Measurements from ENCODE around the gene GLCCI1. TPM values are rescaled to one million over a fixed set of nuclear protein-coding genes. Genes with fewer than 3 reads are reported as not detected.
"Not testable (repeated sequence)": the region's sequence is repeated elsewhere in the genome, so short reads cannot be mapped to it uniquely, and the experiment has no call there.

The GLCCI1 gene
- total and polyA plus RNA-seq, 2 donors, result 5.0 to 33.4 TPM

DNA sequence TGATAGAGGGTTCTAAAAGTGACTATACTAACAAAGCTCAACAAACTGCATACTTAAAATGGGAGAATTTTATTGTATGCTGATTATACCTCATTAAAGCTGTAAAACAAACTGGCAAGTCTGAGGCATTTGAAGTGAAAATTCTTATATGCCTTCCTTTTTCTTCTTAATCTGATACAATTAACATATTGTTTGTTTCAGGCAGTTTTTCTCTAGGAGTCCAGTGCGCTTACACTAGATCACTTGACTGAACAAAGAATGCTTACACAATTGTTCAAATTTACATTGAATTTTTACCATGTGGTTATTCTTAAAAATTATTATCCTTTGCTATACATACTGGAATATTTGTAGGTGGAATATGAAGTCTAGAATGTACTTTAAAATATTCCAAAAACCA, 89.0 kb downstream of the GLCCI1 start:
- Histone ChIP-seq H3K4me1 (ENCODE audit: insufficient read depth) (no peaks in the 10 kb centered on the region), H3K4me3 (ENCODE audit: low read depth, low read length) (no peak overlapping the region), H3K36me3 (ENCODE audit: insufficient read depth) (no peaks in the 10 kb centered on the region), H3K27ac (ENCODE audit: low read depth) (no peak overlapping the region)
- no peak for DNase-seq (ENCODE audit: extremely low spot score)
- WGBS, result 96% methylated on average over 1 of the region's 1 CpG

DNA sequence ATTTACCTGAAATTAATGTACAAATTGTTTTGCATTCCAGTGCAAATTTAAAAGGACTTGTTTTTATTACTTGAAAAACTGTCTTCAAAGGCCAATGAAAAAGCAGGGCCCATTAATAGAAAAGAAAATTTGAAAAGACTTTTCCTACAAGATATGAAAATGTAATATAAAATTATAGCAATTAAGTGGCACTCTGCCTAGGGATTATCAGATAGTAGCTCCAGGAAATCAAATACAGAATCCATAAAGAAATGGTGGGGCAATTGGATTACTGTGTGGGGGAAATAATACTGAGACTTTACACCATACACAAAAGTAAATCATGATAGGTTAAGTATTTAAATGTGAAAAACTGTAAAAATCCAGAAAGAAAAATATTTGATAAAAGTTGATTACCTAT, 89.7 kb downstream of the GLCCI1 start:
- peaks cover 2% of the 10 kb centered on the region for H3K36me3 ChIP-seq (ENCODE audit: insufficient read depth)
- H3K4me1 ChIP-seq (ENCODE audit: insufficient read depth), result no peaks in the 10 kb centered on the region
- no peak overlapping the region for H3K4me3 ChIP-seq (ENCODE audit: low read depth, low read length)
- no peak for DNase-seq (ENCODE audit: extremely low spot score)
- H3K27ac ChIP-seq (ENCODE audit: low read depth), result no peak overlapping the region

DNA sequence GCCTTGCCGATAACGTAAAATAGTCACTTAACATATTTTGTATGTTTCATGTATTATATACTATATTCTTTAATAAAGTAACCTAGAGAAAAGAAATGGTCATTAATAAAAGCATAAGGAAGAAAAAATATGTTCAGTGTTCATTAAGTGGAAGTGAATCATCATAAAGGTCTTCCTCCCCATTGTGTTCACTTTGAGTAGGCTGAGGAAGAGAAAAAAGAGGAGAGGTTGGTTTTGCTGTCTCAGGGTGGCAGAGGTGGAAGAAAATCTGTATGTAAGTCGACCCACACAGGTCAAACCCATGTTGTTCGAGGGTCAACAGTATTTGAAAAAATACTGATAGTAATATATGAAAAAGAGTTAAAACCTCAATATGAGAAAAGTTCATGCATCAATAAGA, 90.3 kb downstream of the GLCCI1 start:
- H3K36me3 ChIP-seq (ENCODE audit: insufficient read depth), result peaks cover 2% of the 10 kb centered on the region

DNA sequence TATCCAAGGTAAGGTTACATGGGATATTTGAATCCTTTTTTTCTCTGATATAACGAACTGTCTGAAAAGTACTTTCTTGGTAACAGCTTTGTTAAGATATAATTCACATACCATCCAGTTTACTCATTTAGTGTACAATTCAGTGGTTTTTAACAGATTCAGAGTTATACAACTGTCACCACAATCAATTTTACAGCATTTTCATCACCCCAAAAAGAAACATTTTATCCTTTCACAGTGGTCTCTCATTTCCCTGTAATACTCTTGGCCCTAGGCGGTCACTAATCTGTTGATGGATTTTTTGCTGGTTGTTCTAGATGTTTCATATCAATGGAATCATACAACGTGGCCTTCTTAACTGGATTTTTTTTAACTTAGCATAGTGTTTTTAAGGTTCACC, 91.6 kb downstream of the GLCCI1 start:
- H3K36me3 ChIP-seq (ENCODE audit: insufficient read depth), result peaks cover 2% of the 10 kb centered on the region
- no peak overlapping the region for H3K27ac ChIP-seq (ENCODE audit: low read depth)
- H3K4me1 ChIP-seq (ENCODE audit: insufficient read depth), result no peaks in the 10 kb centered on the region
- DNase-seq (ENCODE audit: extremely low spot score), result no peak
- 91% methylated on average over 3 of the region's 3 CpGs for WGBS
- no peak overlapping the region for H3K4me3 ChIP-seq (ENCODE audit: low read depth, low read length)

More for the DNA sequence above, 90.3 kb downstream of the GLCCI1 start:
- no peak overlapping the region for H3K27ac ChIP-seq (ENCODE audit: low read depth)
- H3K4me3 ChIP-seq (ENCODE audit: low read depth, low read length), result no peak overlapping the region
- DNase-seq (ENCODE audit: extremely low spot score), result no peak
- WGBS, result 94% methylated on average over 4 of the region's 4 CpGs
- no peaks in the 10 kb centered on the region for H3K4me1 ChIP-seq (ENCODE audit: insufficient read depth)

DNA sequence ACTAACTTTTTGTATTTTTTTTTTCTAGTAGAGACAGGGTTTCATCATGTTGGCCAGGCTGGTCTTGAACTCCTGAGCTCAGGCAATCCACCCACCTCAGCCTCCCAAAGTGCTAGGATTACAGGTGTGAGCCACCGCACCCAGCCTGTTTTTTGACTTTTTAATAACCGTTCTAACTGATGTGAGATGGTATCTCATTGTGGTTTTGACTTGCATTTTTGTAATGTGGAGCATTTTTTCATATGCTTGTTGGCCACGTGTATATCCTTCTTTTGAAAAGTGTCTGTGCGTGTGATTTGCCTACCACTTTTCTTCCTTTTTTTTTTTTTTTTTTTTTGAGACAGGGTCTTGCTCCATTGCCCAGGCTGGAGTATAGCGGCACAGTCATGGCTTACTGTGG, 94.7 kb downstream of the GLCCI1 start:
- not testable (repeated sequence) for H3K36me3 ChIP-seq (ENCODE audit: insufficient read depth); H3K27ac ChIP-seq (ENCODE audit: low read depth); H3K4me3 ChIP-seq (ENCODE audit: low read depth, low read length); H3K4me1 ChIP-seq (ENCODE audit: insufficient read depth); DNase-seq (ENCODE audit: extremely low spot score)
- 90% methylated on average over 5 of the region's 5 CpGs for WGBS

DNA sequence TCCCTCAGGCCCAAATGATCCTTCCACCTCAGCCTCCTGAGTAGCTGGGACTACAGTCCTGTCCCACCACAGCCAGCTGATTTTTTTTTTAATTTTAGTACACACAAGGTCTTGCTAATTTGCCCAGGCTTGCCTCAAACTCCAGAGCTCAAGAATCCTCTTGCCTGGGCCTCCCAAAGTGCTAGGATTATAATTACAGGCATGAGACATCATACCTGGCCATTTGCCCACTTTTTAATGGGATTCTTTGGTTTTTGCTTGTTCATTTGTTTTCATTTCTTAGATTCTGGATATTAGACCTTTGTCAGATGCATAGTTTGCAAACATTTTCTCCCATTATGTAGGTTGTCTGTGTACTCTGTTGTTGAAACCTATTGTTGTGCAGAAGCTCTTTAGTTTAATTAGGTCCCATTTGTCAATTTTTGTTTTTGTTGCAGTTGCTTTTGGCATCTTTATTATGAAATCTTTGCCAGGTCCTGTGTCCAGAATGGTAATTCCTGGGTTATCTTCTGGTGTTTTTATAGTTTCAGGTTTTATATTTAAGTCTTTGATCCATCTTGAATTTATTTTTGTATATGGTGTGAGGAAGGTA, 95.2 kb downstream of the GLCCI1 start:
- no peak for DNase-seq (ENCODE audit: extremely low spot score)
- no peaks in the 10 kb centered on the region for H3K4me1 ChIP-seq (ENCODE audit: insufficient read depth)
- H3K4me3 ChIP-seq (ENCODE audit: low read depth, low read length), result no peak overlapping the region
- no peak overlapping the region for H3K27ac ChIP-seq (ENCODE audit: low read depth)
- H3K36me3 ChIP-seq (ENCODE audit: insufficient read depth), result peaks cover 2% of the 10 kb centered on the region

DNA sequence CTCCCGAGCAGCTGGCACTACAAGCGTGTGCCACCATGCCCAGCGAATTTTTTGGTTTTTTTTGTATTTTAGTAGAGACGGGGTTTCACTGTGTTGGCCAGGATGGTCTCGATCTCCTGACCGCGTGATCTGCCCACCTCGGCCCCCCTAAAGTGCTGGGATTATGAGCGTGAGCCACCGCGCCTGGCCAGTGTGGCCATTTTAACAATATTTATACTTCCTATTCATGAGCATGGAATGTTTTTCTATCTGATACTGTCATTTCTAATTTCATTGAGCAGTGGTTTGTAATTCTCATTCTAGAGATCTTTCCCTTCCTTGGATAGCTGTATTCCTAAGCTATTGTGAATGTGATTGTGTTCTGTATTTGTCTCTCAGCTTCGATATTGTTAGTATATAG, 96.2 kb downstream of the GLCCI1 start:
- DNase-seq (ENCODE audit: extremely low spot score), result no peak
- Histone ChIP-seq H3K36me3 (ENCODE audit: insufficient read depth) (peaks cover 2% of the 10 kb centered on the region), H3K4me1 (ENCODE audit: insufficient read depth) (no peaks in the 10 kb centered on the region), H3K27ac (ENCODE audit: low read depth) (no peak overlapping the region), H3K4me3 (ENCODE audit: low read depth, low read length) (no peak overlapping the region)
- WGBS, result 98% methylated on average over 12 of the region's 12 CpGs

DNA sequence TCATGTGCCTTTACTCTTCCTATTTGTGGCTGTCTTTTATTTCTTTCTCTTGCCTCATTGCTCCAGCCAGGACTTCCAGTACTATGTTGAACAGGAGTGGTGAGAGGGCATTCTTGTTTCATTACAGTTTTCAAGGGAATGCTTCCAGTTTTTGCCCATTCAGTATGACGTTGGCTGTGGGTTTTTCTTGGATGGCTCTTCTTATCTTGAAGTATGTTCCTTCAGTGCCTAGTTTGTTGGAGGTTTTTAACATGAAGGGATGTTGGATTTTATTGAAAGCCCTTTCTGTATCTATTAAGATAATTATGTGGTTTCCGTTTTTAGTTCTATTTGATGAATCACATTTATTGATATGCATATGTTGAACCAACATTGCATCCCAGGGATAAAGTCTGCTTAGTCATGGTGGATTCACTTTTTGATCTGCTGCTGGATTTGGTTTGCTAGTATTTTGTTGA, 96.8 kb downstream of the GLCCI1 start:
- DNase-seq (ENCODE audit: extremely low spot score), result no peak
- H3K4me3 ChIP-seq (ENCODE audit: low read depth, low read length), result no peak overlapping the region
- H3K27ac ChIP-seq (ENCODE audit: low read depth), result no peak overlapping the region
- H3K4me1 ChIP-seq (ENCODE audit: insufficient read depth), result no peaks in the 10 kb centered on the region
- WGBS, result 86% methylated on average over 2 of the region's 2 CpGs
- peaks cover 2% of the 10 kb centered on the region for H3K36me3 ChIP-seq (ENCODE audit: insufficient read depth)

DNA sequence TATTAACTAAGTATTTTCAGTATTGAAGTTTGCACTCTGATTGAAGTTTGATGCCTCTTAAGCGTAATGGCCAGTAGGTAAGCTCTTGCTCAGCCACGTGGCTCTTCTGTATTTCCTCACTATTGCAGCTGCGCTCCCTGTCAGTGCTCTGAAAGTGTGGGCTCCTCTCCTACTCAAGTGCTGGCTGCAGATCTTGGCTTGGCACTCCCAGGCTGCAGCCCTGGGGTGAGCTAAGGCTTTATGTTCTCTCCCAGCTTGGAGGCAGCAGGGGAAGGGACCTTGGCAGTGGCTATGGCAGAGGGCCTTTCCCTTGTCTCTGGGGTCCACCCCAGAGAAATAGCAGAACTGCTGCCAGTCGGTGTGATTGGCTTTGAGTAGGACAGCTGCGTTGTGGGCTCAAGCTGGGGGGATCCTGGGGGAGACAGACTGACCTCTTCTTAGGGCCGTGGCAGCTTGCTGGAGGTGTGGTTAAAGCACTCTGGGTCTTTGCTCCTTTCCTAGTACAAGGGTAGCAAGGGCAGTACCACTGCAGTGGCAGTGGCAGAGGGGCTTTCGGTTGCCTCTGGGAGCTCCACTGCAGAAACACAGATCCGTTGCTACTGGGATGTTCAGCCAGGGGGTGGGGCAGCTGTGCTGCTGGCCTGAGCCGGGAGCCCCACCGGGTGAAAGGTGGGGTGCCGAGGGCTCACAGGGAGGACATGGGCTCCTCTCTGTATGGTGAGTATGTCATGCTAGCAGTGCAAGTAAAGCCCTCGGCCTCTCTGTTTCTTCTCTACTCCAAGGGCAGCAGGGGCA, 100.5 kb downstream of the GLCCI1 start:
- WGBS, result 81% methylated on average over 12 of the region's 12 CpGs
- H3K4me3 ChIP-seq (ENCODE audit: low read depth, low read length), result no peak overlapping the region

DNA sequence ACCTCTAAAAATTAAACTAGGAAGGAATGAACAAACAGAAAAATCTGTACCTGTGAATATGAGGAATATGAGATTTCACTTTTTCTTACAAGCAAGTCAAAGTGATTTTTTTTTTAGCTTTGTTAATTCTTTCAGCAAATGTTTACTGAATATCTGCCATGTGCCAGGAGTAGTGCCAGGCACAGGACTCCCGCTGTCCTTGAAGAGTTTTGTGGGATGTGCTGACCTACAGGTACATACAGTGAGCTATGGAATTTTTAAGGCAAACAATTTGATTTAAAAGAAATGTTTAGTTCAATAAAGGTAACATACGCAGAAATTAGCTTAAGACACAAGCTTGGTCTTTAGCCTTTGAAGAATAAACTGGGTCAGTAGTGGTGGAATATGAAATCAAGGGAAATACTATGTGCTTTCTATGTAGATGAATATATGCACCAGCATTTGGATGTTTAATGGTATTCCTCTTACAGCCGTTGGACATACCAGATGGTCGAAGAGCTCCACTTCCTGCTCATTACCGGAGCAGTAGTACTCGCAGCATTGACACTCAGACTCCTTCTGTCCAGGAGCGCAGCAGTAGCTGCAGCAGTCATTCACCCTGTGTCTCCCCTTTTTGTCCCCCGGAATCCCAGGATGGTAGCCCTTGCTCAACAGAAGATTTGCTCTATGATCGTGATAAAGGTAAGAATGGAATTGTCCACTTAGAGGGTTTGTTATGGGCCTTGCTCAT, 102.0 kb downstream of the GLCCI1 start:
- Histone ChIP-seq H3K36me3 (ENCODE audit: insufficient read depth) (no peaks in the 10 kb centered on the region), H3K4me3 (ENCODE audit: low read depth, low read length) (no peak overlapping the region), H3K27ac (ENCODE audit: low read depth) (no peak overlapping the region), H3K4me1 (ENCODE audit: insufficient read depth) (no peaks in the 10 kb centered on the region)
- no peak for DNase-seq (ENCODE audit: extremely low spot score)
- whole genome bisulfite sequencing, result 91% methylated on average over 9 of the region's 9 CpGs

More for the DNA sequence above, 100.5 kb downstream of the GLCCI1 start:
- Histone ChIP-seq H3K4me1 (ENCODE audit: insufficient read depth) (no peaks in the 10 kb centered on the region), H3K27ac (ENCODE audit: low read depth) (no peak overlapping the region), H3K36me3 (ENCODE audit: insufficient read depth) (no peaks in the 10 kb centered on the region)
- no peak for DNase-seq (ENCODE audit: extremely low spot score)

DNA sequence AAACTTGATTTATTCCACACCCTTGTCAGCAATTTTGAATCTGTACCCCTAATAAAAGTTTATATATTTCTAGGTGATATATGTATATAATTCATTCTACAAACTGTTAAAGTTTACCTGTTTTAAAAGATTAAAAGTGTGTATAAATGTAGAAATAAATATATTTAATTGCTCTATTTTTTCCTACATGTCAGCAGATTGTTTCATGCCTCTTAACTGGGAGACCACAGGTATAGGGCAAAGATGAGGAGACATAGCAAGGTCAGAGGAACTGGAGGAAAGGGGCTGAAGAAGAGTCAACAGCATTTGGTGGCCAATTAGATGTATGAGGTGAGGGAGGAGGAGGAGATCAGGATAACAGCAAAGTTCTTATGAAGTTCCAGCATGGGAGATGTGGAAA, 109.8 kb downstream of the GLCCI1 start:
- Histone ChIP-seq H3K27ac (ENCODE audit: low read depth) (no peak overlapping the region), H3K36me3 (ENCODE audit: insufficient read depth) (peaks cover 1% of the 10 kb centered on the region), H3K4me1 (ENCODE audit: insufficient read depth) (no peaks in the 10 kb centered on the region), H3K4me3 (ENCODE audit: low read depth, low read length) (no peak overlapping the region)
- no peak for DNase-seq (ENCODE audit: extremely low spot score)

DNA sequence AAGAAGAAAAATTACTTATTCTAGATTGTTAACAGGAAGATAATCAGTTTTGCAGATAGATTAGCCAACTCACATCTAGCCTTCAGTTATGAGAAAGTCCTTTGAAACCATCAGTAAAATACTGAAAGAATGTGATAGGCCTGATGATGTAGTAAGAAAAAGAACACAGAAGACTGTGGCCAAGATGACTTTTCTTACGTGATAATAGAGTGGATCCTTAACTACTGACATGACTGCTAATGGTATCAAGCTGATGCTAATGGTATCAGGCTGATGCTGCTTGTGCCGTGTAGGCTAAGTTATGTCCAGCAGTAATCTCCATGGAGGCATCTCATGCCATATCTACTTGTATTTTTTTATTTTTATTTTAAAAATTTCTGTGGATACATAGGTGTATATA, 114.2 kb downstream of the GLCCI1 start:
- H3K4me3 ChIP-seq (ENCODE audit: low read depth, low read length), result no peak overlapping the region
- DNase-seq (ENCODE audit: extremely low spot score), result no peak
- peaks cover 1% of the 10 kb centered on the region for H3K36me3 ChIP-seq (ENCODE audit: insufficient read depth)
- H3K4me1 ChIP-seq (ENCODE audit: insufficient read depth), result no peaks in the 10 kb centered on the region
- WGBS, result 94% methylated on average over 2 of the region's 2 CpGs
- no peak overlapping the region for H3K27ac ChIP-seq (ENCODE audit: low read depth)

DNA sequence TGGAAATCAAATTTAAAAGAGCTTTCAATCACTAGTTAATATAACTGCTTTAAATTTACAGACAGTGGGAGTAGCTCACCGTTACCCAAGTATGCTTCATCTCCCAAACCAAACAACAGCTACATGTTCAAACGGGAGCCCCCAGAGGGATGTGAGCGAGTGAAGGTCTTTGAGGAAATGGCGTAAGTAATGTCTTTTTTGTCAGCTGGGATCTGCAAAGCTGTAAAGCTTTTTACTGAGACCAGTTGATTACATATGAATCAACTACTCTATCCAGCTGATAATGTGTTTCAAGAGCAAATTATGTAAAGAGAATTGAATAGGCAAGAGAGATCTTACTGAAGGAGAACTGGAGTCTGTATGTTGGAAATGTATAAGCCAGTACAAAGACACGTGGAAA, 116.2 kb downstream of the GLCCI1 start:
- no peak overlapping the region for H3K4me3 ChIP-seq (ENCODE audit: low read depth, low read length)
- H3K4me1 ChIP-seq (ENCODE audit: insufficient read depth), result no peaks in the 10 kb centered on the region
- no peak for DNase-seq (ENCODE audit: extremely low spot score)
- WGBS, result 92% methylated on average over 5 of the region's 5 CpGs
- H3K36me3 ChIP-seq (ENCODE audit: insufficient read depth), result peaks cover 1% of the 10 kb centered on the region
- no peak overlapping the region for H3K27ac ChIP-seq (ENCODE audit: low read depth)

DNA sequence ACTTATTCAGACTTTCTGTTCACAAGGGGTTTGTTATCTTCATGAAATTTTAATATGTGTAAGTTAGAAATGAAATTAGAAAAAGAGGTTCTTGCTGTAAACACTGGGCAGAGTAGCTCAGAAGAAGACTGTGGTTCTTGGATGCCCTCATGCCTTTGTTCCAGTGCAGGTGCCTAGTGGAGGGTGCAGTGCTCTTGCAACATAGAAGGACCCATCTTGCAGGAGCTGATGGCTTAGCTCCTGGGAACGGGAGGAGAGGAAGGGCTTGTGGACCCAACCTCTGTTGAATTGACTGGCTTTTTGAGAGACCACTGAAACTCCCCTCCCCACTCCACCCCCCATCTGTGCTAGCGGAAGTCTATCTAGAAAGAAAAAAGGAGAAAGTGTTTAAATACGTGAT, 116.8 kb downstream of the GLCCI1 start:
- Histone ChIP-seq H3K4me3 (ENCODE audit: low read depth, low read length) (no peak overlapping the region), H3K4me1 (ENCODE audit: insufficient read depth) (no peaks in the 10 kb centered on the region), H3K27ac (ENCODE audit: low read depth) (no peak overlapping the region), H3K36me3 (ENCODE audit: insufficient read depth) (peaks cover 1% of the 10 kb centered on the region)
- DNase-seq (ENCODE audit: extremely low spot score), result no peak
- WGBS, result 93% methylated on average over 3 of the region's 3 CpGs
